Measurements from ENCODE around the gene RNF207.

DNA sequence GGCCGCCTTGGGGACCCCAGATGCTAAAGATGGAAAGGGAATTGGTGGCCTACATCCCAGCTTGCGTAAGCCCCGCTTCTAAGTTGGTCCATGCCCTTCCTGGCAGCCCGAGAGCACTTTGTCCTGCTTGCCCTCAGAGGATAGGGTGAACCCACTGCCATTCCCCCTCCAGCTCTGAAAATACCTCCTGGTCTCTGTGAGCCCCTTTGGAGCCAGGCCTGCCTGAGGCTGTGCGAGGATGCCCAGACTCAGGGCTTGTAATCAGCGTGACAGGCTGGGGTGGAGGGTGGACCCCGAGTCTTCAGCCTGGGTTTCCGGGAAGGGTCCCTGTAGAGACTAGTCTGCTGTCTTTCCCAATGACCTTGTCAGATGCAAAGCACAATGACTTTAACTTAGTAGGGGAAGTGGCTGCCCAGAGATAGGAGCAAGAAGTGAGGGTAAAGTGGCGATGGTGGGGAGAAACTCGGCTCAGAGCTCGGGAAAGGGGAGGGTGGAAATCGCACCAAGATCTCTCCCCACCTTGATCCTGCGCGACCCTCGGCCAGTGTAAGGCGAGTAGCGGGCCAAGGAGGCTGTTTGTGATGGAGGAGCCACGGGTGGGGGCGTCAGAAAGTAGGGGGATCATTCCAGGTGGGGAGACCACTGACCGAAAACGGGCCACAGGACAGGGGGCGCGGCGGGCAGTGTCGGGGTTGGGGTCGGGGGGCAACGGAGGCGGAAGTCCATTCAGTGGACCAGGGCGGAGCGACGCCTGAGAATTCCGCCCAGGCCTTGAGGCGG, 35.4 kb downstream of the RNF207 start:
- TF ChIP-seq, protein P1, sequence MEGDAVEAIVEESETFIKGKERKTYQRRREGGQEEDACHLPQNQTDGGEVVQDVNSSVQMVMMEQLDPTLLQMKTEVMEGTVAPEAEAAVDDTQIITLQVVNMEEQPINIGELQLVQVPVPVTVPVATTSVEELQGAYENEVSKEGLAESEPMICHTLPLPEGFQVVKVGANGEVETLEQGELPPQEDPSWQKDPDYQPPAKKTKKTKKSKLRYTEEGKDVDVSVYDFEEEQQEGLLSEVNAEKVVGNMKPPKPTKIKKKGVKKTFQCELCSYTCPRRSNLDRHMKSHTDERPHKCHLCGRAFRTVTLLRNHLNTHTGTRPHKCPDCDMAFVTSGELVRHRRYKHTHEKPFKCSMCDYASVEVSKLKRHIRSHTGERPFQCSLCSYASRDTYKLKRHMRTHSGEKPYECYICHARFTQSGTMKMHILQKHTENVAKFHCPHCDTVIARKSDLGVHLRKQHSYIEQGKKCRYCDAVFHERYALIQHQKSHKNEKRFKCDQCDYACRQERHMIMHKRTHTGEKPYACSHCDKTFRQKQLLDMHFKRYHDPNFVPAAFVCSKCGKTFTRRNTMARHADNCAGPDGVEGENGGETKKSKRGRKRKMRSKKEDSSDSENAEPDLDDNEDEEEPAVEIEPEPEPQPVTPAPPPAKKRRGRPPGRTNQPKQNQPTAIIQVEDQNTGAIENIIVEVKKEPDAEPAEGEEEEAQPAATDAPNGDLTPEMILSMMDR (conservative IDR thresholded peaks at IDR 0.05 in 1 of 2, IDR thresholded peaks at IDR 0.05 in 1 of 2; ENCODE audit: low read depth in 1 of 2, low read length in 2 of 2) = no peak
- no peak for TF ChIP-seq EZH2 (IDR thresholded peaks at IDR 0.05; ENCODE audit: low read length, missing control alignments)
